ENCODE data around the gene SMARCD3. TPM values are rescaled to one million over a fixed set of nuclear protein-coding genes. Genes with fewer than 3 reads are reported as not detected.

The SMARCD3 gene
- polyA plus RNA-seq, 3 donors: 52.6 to 58.6 (median 54.5) TPM

GRCh38 chr7:151250181-151251132 is 2.0 kb upstream of the SMARCD3 start:
- no peak for DNase-seq (ENCODE audit: low read depth in 3 of 3, low spot score in 2 of 3)

GRCh38 chr7:151249732-151250072 is 1.2 kb upstream of the SMARCD3 start:
- DNase-seq (ENCODE audit: low read depth in 3 of 3, low spot score in 2 of 3): no peak

DNA sequence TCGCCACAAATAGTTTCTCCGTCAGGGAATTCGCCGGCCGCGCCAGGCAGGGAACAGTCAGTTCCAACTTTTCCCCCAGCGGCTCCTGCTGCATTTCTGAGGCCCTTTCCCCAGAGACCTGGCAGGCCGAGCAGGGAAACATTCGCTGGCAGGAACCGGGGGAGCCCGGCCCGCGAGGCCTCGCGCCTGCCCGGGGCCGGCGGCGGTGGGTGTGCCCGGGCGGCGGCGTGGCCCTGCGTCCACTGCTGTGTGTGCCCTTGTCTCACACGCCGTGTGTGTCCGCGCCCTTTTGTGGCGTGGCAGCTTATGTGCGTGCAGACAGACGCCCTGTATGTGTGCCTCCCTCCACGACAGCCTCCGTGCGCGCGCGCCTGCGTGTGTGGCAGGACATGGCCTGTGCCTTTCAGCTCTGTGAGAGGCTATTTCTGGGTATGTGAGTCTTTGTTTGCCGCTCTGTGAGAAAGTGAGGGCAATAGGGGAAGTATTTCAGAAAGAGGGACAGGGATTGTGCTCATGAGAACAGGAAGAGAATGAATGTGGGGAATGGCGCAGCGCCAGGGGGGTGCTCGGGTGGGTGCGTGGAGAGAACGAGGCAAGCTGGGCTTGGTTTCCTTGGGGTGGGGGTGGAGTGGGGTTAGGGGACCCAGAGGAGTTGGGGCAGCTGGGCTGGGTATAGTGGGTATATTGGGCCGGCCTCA is 689 bp upstream of the SMARCD3 start:
- DNase-seq (ENCODE audit: low read depth in 3 of 3, low spot score in 2 of 3): no peak

DNA sequence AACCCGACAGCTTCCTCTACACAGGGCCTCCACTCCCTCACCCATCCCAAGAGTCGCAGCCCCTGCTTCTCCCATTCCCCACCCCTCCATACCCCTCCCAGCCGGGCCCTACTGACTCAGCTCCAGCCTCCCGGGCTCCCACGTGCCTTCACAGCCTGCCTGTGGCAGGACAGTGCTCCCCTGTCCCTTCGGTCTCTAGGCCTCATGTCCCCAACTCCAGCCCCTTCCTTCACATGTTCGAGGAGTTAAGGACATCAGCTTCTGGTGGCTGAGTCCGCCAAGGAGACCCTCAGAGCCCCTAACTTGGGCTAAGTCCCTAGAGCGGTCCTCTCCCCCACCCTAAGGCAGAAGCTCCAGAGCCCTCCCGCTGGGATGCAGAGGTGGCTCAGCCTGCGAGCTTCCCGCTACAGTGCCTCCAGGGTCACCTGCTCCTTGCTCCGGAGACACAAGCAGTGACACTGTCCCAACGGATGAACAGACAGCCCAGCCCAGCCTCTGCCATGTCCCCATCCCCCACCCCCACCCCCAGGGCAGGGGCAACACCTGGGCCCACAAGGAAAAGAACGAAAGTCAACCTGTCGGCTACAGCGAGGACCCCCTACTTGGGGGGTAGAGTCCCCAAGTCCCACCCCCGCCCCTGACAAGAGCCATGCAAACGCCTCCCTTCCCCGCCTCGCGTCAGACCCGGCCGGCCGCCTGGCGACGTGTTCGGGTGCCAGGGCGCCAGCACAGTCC is 716 bp downstream of the SMARCD3 start:
- no peak for DNase-seq (ENCODE audit: low read depth in 3 of 3, low spot score in 2 of 3)

GRCh38 chr7:151246851-151247580 is 1.5 kb downstream of the SMARCD3 start:
- DNase-seq (ENCODE audit: low read depth in 3 of 3, low spot score in 2 of 3): no peak

- DNase-seq (ENCODE audit: low read depth in 3 of 3, low spot score in 2 of 3): no peak
These were observed 2.2 kb downstream of the SMARCD3 start for GRCh38 chr7:151246102-151246850.

- DNase-seq (ENCODE audit: low read depth in 3 of 3, low spot score in 2 of 3): no peak
These were observed 3.0 kb downstream of the SMARCD3 start for GRCh38 chr7:151245360-151246101.

DNA sequence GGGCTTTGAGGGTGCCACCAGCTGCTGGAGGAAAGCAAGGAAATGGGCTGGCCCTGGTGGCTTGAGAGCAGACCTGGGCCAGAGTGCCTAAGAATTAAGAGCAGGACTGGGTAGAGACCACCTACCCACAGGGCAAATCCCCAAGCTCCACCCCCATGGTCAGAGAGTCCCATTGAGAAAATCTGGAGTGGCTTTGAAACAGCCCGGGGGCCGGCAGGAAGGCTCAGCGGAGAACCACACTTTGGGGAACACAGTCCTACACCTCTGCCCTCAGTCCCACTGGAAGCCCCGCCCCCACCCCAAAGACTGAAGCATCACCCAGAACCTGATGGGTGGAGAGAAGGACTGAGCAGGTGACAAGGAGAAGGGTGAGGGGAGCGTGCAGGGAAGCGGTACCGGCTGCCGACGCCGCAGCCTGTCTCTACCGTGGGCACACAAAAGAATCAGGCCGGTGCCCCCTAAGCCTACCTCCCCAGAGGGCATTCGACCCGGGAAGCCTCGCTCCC is 3.6 kb downstream of the SMARCD3 start:
- DNase-seq (ENCODE audit: low read depth in 3 of 3, low spot score in 2 of 3): no peak

- no peak for DNase-seq (ENCODE audit: low read depth in 3 of 3, low spot score in 2 of 3)
These were observed 4.2 kb downstream of the SMARCD3 start for GRCh38 chr7:151244196-151244840.

- no peak for DNase-seq (ENCODE audit: low read depth in 3 of 3, low spot score in 2 of 3)
These were observed 4.9 kb downstream of the SMARCD3 start for GRCh38 chr7:151243408-151244195.

- no peak for DNase-seq (ENCODE audit: low read depth in 3 of 3, low spot score in 2 of 3)
These were observed 5.5 kb downstream of the SMARCD3 start for GRCh38 chr7:151243045-151243349.

- no peak for DNase-seq (ENCODE audit: low read depth in 3 of 3, low spot score in 2 of 3)
These were observed 6.1 kb downstream of the SMARCD3 start for GRCh38 chr7:151242159-151243044.

- no peak for DNase-seq (ENCODE audit: low read depth in 3 of 3, low spot score in 2 of 3)
These were observed 6.8 kb downstream of the SMARCD3 start for GRCh38 chr7:151241755-151242096.

DNA sequence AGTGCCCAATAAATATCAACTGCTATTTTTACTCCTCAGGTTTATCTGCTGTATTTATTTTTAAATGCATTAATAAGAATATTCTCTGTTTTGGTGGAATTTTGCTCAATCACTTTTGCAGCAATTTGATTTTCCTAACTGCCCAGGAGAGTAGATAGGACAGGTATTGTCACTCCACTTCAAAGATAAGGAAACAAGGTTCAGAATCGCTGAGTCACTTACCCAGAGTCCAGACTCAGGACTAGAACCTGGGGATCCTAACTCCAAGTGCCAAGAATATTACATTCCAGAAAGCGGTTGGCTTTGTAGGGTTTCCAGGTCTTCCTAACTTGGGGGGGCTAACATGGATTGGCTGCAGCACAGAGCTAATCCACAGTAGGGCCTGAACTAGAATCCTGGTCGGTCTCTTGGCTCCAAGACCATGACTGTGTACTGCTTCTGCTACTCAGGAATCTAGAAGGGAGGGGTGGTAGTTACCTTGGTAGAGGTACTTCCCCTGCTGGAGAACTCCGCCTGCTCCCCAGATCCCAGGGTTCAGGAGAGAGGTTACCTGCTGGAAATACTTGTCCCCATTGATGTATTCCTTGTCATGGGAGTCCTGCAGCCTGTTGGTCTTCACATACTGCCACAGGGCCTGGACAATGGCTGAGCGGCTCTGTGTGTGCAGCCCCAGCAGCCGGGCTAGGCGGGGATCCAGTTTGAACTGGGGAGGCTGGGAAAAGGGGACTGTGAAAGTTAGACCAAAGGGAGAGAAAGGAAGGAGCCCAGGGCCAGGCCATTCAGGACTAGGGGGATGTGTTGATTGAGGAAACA is 7.3 kb downstream of the SMARCD3 start:
- DNase-seq (ENCODE audit: low read depth in 3 of 3, low spot score in 2 of 3): no peak

DNA sequence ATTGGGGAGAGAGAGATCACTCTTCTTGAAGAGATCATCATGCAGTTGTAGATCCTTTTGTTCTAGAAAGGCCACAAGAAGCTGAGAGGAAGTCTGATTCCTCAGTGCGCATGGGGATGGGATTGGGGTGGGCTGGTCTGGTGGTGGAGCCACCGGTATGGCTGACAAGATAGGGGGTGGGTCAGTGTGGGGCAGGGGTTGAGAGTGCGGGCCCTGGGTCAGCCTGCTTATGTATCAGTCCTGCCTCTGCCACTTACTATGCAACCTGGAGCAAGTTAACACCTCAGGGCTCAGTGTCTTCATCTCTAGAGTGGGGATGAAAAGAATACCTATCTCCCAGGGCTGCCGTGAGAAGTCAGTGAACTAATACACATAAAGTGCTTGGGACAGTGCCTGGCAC is 8.0 kb downstream of the SMARCD3 start:
- no peak for DNase-seq (ENCODE audit: low read depth in 3 of 3, low spot score in 2 of 3)

- DNase-seq (ENCODE audit: low read depth in 3 of 3, low spot score in 2 of 3): no peak
These were observed 8.5 kb downstream of the SMARCD3 start for GRCh38 chr7:151239837-151240459.

Data from right renal cortex interstitium (tissue), 3 donors.